HG02759 (cell line): ENCODE results near the gene ATP1A2.
"Not testable (repeated sequence)": the region's sequence is repeated elsewhere in the genome, so short reads cannot be mapped to it uniquely, and the experiment has no call there.

ENCODE experiments used
- ATAC-seq: cut with Tn5 transposase; IDR thresholded peaks from one replicate; pipeline ENCODE4 v1.9.1; 2021; ENCODE audit warnings: mild to moderate bottlenecking, moderate library complexity; ENCODE audit not compliant: unreplicated experiment

Gene ATP1A2

DNA sequence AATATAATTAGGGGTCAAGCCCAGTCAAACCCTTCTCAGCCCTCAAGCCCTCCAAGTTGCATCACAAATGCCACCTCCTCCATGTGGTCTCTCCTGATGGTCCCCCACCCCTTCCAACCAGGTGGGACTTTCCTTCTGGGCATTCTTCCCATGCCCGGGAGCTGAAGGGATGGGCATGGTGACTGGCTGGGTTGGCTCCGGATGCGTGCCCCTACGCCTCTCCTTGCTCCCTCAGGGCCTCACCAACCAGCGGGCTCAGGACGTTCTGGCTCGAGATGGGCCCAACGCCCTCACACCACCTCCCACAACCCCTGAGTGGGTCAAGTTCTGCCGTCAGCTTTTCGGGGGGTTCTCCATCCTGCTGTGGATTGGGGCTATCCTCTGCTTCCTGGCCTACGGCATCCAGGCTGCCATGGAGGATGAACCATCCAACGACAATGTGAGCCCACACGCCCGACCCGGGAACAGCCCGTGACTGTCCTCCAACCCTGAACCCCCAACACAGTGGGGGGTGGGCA, 7.5 kb downstream of the ATP1A2 start:
- ATAC-seq = no peak

DNA sequence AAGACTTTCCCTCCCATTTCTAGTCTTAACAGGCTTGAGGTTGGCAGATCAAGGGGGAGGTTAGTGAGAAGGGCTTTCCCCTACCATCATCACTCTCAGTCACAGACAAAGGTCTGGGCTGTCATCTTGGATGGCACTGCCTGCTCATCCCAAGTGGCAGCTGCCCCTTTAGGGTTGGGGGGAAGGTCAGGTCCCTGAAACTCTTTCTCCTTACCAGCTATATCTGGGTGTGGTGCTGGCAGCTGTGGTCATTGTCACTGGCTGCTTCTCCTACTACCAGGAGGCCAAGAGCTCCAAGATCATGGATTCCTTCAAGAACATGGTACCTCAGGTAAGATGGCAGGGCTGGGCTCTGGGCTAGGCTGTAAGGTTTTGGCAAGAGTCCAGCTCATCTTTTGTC, 8.2 kb downstream of the ATP1A2 start:
- ATAC-seq = no peak

DNA sequence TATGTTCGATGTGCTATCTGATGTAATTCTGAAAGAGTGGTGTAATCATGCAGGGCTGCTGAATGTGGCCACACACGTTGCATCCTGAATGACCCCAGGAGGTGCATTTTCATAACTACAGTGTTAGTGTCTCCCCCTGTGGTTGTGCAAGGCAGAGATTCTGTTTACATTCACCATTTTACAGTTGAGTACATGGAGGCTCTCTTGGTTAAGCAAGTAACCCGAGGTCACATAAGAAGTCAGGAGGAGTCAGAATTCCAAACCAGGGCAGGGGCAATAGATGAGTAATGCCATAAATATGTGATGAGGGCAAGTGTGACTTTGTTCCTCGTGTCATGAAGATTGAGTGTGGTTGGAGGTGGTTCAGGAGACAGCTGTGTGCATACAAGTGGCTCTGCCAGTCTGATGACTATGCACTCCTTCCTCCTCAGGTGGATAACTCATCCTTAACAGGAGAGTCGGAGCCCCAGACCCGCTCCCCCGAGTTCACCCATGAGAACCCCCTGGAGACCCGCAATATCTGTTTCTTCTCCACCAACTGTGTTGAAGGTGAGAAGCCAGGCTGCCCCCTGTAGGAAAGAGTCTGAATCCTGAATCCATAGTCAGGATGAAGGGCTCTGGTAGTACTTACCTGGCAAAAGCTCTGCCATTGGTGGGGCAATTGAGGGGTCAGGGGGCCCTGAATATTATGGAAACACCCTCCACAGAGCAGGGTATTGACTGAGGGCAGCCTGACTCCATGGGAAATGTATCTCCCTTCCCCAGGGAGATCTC, 9.3 kb downstream of the ATP1A2 start:
- ATAC-seq = no peak

DNA sequence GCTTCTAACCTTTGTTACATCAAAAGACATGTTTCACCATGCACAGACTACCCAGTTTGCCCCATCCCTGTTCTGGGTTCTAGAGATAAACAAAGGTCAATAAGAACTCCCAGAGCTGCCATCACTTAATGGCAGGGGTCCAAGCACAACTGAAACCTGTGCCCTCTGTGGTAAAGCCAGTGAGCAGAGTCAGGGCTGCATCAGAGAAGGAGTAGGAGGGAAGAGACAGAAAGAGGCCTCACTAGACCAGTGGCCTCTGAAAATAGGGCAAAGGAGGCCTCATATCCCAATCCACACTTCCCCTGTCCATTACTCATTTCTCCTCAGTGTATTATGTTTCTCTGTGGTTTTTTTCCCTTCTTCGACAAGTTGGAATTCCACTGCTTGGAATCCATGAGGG, 10.2 kb downstream of the ATP1A2 start:
- no peak for ATAC-seq

DNA sequence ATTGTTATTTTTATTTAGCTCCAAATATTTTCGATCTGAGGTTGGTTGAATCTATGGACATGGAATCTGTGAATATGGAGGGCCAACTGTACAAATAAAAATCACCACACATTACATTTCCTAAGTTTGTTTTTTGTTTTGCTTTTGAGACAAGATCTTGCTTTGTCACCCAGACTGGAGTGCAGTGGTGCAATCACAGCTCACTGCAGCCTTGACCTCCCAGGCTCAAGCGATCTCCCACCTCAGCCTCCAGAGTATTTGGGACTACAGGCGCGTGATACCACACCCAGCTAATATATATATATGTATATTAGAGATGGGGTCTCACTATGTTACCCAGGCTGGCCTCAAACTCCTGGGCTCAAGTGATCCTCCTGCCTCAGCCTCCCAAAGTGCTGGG, 10.8 kb downstream of the ATP1A2 start:
- ATAC-seq = not testable (repeated sequence)

DNA sequence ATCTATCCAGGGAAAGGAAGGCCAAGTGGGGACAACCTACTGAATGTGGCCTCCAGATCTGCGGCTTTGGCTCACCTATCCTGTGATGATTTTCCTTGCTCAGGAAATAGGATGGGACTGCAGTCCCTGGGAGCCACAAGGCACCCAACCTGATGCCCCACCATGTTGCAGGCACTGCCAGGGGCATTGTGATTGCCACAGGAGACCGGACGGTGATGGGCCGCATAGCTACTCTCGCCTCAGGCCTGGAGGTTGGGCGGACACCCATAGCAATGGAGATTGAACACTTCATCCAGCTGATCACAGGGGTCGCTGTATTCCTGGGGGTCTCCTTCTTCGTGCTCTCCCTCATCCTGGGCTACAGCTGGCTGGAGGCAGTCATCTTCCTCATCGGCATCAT, 11.8 kb downstream of the ATP1A2 start:
- ATAC-seq = no peak

DNA sequence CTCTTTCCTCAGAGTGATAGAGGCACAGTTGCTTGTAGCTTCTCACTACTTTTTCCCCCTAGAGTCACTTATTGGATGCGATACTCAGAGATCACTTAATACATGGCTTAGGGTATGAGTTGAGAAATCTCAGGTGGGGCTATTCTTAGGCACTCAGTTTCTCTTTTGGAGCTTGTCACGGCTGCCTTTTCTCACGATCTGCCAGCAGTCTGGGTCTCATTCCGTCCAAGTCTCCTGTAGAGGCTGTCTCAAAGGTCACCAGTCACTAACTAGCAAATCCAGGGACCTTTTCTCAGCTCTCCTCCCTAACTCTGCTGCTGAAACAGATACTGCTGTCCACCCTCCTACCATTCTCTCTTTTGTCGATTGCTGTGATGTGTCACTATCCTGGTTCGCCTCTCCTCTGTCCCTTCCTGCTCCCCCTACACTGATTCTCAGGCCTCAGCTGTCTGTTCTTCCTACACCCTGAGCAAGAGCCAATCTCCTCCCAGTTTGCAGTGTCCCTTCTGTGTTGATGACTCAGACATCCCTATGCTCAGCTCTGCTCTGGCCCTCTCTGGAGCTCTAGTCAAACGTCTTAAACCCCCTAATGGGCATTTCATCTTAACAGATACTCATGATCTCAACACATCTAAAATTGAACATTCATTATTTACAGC, 12.4 kb downstream of the ATP1A2 start:
- no peak for ATAC-seq

DNA sequence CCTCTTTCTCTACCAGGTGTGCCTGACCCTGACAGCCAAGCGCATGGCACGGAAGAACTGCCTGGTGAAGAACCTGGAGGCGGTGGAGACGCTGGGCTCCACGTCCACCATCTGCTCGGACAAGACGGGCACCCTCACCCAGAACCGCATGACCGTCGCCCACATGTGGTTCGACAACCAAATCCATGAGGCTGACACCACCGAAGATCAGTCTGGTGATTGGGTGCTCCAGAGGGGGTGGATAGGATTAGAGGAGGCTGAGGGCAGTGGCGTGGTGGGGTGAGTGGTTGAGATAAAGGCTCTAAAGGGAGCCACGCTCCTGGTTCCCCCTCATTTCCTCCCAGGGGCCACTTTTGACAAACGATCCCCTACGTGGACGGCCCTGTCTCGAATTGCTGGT, 13.1 kb downstream of the ATP1A2 start:
- ATAC-seq = no peak

DNA sequence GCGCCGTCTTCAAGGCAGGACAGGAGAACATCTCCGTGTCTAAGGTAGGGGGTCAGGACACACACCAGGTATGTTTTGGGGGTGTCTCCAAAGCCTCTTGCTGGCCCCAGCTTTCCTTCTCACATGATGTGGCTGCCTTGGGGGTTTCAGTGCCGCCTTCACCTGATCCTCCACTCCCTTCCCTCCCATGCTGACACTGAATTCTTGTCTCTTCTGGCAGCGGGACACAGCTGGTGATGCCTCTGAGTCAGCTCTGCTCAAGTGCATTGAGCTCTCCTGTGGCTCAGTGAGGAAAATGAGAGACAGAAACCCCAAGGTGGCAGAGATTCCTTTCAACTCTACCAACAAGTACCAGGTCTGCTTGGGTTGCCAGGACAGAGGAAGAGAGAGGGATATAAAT, 13.5 kb downstream of the ATP1A2 start:
- ATAC-seq = no peak

DNA sequence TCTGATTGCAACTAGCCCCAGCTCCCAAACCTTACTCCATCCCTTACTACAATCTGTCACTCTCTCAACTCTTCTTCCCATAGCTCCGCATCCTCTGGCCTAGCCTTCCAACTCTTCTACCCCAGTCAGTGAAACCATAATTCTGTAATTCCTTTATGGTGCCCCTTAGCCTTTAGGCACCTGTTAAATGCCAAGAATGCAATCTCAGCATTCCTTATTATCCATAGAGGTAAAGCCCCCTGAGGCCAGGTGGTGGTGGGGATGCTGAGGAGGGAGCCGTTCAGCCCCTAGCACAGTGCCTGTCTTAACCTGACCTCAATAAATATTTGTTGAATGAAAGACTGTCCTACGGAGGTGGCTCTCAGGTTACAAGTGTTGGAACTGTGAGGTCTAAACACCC, 14.0 kb downstream of the ATP1A2 start:
- ATAC-seq = no peak

DNA sequence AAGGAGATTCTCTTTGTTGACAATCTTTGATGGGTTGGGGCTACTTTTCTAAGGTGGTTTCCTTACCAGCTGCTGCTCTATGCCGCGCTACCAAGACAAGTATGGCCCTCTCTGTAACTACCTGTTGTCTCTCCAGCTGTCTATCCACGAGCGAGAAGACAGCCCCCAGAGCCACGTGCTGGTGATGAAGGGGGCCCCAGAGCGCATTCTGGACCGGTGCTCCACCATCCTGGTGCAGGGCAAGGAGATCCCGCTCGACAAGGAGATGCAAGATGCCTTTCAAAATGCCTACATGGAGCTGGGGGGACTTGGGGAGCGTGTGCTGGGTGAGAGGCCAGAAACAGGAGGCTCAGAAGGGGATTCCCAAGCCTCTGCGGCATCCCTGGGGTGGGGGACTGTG, 14.4 kb downstream of the ATP1A2 start:
- ATAC-seq = no peak

DNA sequence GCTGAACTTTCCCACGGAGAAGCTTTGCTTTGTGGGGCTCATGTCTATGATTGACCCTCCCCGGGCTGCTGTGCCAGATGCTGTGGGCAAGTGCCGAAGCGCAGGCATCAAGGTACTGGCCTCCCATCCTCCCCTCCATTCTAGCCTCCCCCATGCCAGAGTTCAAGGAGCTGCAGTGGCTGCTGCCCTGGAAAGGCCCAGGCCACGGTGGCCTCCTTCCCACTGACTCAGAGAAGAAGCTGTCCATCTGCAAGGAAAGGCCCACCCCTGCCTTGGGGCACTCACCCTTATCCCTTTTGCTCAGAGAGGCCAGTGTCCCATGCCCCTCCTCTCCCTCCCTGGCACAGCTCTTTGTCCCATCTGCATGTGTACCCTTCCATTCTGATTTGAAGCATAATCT, 14.9 kb downstream of the ATP1A2 start:
- ATAC-seq = no peak

DNA sequence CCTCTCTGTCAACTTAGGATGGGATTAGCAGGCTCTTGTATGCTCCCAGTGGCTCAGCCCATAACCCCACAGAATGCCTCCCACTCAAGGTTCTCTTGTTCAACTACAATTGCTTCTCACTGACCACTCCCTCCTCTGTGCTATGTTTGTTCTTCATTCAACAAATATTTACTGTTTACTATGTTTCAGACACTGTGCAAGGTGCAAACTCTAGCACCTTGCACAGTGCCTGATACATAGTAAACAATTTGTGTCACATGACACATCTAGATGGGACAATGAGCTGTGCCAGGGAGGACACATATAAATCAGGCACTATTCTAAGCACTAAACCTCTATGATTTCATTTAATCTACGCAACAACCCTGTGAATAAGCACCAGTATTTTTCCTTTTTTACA, 15.4 kb downstream of the ATP1A2 start:
- ATAC-seq = no peak

DNA sequence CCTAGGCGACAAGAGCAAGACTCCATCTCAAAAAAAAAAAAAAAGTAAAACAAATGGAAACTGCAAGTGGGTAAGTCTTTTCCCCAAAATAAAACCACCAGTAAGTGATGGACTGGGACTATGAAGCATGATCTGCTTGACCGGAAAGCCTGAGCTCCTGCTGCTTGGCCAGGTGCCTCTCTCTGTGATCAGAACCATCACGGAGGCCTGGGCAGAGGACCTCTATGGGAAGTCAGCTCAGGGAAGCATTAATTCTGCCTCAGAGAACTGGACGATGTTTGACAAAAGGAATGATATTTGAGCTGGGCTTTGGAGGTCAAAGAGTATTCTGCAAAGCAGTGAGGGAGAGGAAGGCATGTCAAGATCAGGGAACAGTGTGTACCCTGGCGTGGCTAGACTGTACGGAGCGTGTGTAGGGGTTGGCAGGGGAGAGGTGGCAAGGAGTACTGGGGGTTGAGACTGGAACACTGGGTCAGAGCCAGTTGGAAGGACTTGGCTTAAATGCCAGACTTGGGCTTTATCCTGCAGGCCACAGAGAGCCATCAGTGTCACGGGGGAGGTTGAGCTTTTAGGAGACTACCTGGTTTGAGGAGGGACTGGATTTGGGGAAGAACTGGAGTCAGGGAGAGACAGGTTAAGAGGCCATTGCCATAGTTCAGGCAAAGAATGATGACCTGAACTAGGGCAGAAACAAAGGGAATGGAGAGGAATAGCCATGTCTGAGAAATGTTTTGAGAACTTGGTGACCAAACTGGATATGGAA, 16.4 kb downstream of the ATP1A2 start:
- ATAC-seq = no peak

DNA sequence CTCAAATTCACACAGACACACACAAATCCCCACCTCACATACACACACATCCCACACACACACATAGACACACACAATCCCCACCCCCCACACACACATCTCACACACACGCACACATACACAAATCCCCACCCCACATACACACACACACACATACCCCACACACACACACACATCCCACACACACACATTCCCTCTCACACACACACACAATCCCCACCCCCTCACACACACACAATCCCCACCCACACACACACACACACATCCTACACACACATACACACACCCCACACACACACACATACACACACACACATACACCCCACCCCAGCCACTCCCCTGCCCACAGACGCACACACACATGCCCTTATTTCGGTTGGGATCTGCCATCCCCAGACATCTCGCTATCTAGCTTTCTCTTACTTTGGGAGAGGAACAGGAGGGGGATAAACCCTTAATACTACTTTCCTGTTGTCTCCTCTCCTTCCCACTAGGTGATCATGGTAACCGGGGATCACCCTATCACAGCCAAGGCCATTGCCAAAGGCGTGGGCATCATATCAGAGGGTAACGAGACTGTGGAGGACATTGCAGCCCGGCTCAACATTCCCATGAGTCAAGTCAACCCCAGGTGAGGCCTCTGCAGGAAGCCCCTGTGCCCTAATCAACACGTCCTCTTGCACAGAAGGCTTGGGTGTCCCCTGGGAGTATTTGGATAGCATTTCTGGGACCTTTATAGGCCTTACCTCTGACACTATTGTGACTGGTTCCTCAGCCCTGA, 18.6 kb downstream of the ATP1A2 start:
- ATAC-seq = no peak

DNA sequence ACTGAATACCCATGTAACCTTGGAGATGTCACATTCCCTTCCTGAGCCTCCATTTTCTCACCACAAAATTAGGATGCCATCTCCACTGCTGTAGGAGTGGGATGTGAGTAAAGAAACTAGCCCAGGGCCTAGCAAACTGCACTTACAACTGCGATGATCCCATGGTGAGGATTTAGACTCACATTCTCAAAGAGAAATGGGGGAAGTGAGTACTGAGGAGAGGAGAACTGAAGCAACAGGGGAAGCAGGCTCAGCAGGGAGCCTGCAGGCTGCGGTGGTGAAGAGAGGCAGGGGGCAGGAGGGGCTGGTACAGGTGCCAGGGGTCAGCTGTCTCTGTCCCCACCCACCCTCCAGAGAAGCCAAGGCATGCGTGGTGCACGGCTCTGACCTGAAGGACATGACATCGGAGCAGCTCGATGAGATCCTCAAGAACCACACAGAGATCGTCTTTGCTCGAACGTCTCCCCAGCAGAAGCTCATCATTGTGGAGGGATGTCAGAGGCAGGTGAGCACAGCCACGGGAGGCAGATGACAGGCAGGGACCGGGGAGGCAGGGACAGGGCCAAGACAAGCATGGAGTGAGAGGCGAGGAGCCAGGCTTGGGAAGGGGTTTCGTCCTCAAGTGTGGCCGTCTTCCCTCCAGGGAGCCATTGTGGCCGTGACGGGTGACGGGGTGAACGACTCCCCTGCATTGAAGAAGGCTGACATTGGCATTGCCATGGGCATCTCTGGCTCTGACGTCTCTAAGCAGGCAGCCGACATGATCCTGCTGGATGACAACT, 19.4 kb downstream of the ATP1A2 start:
- ATAC-seq = no peak

DNA sequence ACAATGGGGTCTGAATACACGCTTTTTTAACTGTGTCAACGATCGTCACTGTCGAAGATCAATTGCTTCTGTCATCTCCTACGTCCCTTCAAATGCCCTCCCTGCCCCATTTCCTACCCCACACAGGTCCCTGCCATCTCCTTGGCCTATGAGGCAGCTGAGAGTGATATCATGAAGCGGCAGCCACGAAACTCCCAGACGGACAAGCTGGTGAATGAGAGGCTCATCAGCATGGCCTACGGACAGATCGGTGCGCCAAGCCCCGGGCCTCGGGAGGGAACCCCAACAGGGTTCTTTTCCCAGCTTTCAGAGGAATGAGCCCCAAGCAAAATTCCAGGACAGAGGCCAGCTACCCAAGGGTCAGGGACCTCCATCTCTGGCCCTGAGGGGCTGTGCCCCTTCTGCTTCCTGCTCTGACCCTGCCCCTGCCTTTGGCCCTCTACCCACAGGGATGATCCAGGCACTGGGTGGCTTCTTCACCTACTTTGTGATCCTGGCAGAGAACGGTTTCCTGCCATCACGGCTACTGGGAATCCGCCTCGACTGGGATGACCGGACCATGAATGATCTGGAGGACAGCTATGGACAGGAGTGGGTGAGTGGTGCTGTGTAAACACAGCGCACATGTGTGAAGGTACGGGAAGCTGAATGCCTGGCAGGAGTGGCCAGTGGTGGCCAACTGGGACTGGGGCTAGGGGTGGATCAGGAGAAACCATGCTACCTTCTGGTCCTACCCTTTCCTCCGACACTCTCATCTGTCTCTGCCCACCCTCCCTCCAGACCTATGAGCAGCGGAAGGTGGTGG, 20.8 kb downstream of the ATP1A2 start:
- ATAC-seq = no peak

DNA sequence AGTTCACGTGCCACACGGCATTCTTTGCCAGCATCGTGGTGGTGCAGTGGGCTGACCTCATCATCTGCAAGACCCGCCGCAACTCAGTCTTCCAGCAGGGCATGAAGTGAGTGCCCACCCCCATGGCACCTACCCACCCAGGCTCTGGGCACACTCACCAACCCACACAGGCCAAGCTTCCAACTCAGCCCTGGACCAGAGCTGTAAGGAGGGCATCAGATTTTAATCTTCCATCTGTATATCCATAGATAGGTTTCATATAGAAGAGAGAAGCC, 21.3 kb downstream of the ATP1A2 start:
- no peak for ATAC-seq

DNA sequence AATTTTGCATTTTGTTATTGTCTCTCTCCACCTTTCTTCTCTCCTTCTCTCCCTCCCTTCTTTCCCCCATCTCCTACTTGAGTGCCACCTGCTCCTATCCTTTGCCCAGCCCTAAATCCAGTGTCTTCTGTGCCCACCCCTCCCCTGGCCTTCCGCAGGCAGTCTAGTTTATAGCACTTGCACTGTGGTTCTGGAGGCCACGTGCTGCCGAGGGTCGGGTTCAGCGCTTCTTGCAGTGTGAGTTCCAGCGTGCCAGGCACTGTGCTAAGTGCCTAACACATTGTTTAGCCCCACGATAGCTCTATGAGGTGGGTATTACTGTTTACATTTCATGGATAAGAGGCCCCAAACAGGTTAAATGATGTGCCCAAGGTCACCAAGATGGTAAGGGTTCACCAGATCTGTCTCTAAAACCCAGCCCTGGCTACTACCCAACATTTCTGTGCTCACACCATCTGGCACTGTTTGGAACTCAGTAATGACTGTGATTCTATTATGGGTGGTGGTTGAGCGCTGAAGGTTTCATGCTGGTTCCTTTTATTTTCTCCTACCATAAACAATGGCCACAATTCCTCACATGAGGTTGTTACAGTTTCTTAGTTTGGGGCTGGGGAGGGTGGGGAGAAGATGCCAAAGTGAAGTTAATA, 21.8 kb downstream of the ATP1A2 start:
- ATAC-seq = no peak
